MCF 10A (cell line): ENCODE measurements around the gene MNX1. TPM values are rescaled to one million over a fixed set of nuclear protein-coding genes. Genes with fewer than 3 reads are reported as not detected.

ENCODE experiments used
- BruUV-seq: library from RNA; stranded (reverse); fragments of 400-500 nt; replicated peaks from 2 replicates; lab custom pipeline; 2021; lab: Mats Ljungman, UMichigan
- CTCF ChIA-PET: fragments of 300-600 bp; sonication (Branson Sonifier 250); formaldehyde crosslinking; extraction: SDS; loops from one replicate; lab custom pipeline; 2021; ENCODE audit warnings: antibody characterized with exemption, inconsistent platforms; lab: Yijun Ruan, JAX
- POLR2A ChIA-PET: fragments of 300-600, 350-650 bp; sonication (Branson Sonifier 250); formaldehyde crosslinking; extraction: SDS; loops from one replicate; lab custom pipeline; 2020; ENCODE audit warnings: antibody characterized with exemption, inconsistent platforms; lab: Yijun Ruan, JAX
- DNase-seq: peaks from one replicate; pipeline ENCODE4 v3.0.0-alpha.2; 2018; ENCODE audit not compliant: unreplicated experiment
- H3K27ac Mint-ChIP-seq: one replicate; pipeline ENCODE4 v1.8.0; 2022; ENCODE audit warnings: mild to moderate bottlenecking, low read depth, mixed read lengths; ENCODE audit not compliant: unreplicated experiment
- H3K27me3 Mint-ChIP-seq: one replicate; pipeline ENCODE4 v1.8.0; 2022; ENCODE audit warnings: mixed read lengths; ENCODE audit not compliant: insufficient read depth, unreplicated experiment
- H3K36me3 Mint-ChIP-seq: one replicate; pipeline ENCODE4 v1.8.0; 2022; ENCODE audit warnings: mild to moderate bottlenecking, moderate library complexity, mixed read lengths; ENCODE audit not compliant: insufficient read depth, unreplicated experiment
- H3K4me1 Mint-ChIP-seq: one replicate; pipeline ENCODE4 v1.8.0; 2022; ENCODE audit warnings: mixed read lengths; ENCODE audit not compliant: insufficient read depth, unreplicated experiment
- H3K4me3 Mint-ChIP-seq: one replicate; pipeline ENCODE4 v1.8.0; 2022; ENCODE audit warnings: mild to moderate bottlenecking, moderate library complexity, mixed read lengths; ENCODE audit not compliant: unreplicated experiment
- H3K9me3 Mint-ChIP-seq: one replicate; pipeline ENCODE4 v1.8.0; 2022; ENCODE audit warnings: mixed read lengths; ENCODE audit not compliant: unreplicated experiment
- CTCF ChIP-seq: fragments of 200-600 bp; IDR thresholded peaks from one replicate; pipeline ENCODE4 v1.8.0; 2022; ENCODE audit warnings: antibody characterized with exemption, mild to moderate bottlenecking; ENCODE audit not compliant: unreplicated experiment
- intact Hi-C: fragments of 100-400 bp; cut with micrococcal nuclease; formaldehyde crosslinking; loops from 2 replicates; pipeline ENCODE4 v1.14.1; 2022
- total RNA-seq: library from RNA; stranded (reverse); gene quantifications from 2 replicates; pipeline ENCODE4 v1.2.3, GENCODE V29; 2022

Gene MNX1
- total RNA-seq, 1 experiment from 2014 or later, result 0.47 TPM

GRCh38 chr7:156963472-156963871 is 47.0 kb downstream of the MNX1 start:
- ChIA-PET CTCF (no interaction called here), POLR2A (interaction anchor here (0.7 kb wide), 1 partner anchor 289 kb away, joined by 3 read pairs; no protein-coding TSS in a partner anchor)
- no peak for DNase-seq
- Mint-ChIP-seq H3K4me3 (no peak overlapping the region), H3K9me3 (no peaks in the 10 kb centered on the region), H3K4me1 (peaks cover 6% of the 10 kb centered on the region), H3K36me3 (peaks cover 95% of the 10 kb centered on the region), H3K27ac (no peak overlapping the region), H3K27me3 (no peaks in the 10 kb centered on the region)
- intact Hi-C loops, result no loop called here
- no peak for TF ChIP-seq CTCF
- no TSS peak for BruUV-seq

DNA sequence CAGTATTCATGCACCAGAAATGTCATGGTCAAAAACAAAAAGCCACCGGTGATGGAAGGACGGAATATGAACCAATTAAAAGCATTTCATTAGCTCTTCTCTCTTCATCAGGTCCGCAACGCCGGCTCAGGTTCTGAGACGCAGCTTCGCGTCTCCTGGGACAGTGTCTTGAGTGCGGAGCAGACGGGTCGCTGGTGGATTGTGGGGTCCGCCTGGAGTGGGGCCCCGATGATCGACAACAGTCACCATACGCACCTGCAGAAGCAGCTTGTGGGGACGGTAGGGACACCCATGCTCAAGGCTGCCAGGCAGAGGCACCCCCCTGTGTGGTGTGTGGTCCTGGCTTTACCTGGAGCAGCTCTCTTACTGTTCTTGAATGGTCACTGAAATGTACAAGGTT is 47.6 kb downstream of the MNX1 start:
- Mint-ChIP-seq H3K4me1 (peaks cover 6% of the 10 kb centered on the region), H3K27ac (no peak overlapping the region), H3K4me3 (no peak overlapping the region), H3K36me3 (peaks cover 95% of the 10 kb centered on the region), H3K9me3 (no peaks in the 10 kb centered on the region), H3K27me3 (no peaks in the 10 kb centered on the region)
- intact Hi-C loops, result no loop called here
- BruUV-seq, result no TSS peak
- ChIA-PET POLR2A (interaction anchor here (0.7 kb wide), 1 partner anchor 289 kb away, joined by 3 read pairs; no protein-coding TSS in a partner anchor), CTCF (no interaction called here)
- no peak for DNase-seq
- no peak for TF ChIP-seq CTCF

- no peak overlapping the region for H3K4me3 Mint-ChIP-seq
- peaks cover 6% of the 10 kb centered on the region for H3K4me1 Mint-ChIP-seq
- H3K9me3 Mint-ChIP-seq, result no peaks in the 10 kb centered on the region
- H3K27ac Mint-ChIP-seq, result no peak overlapping the region
- CTCF ChIA-PET, result interaction anchor here (1.1 kb wide), 1 partner anchor 10 kb away, joined by 3 read pairs; no protein-coding TSS in a partner anchor
- POLR2A ChIA-PET, result no interaction called here
- BruUV-seq, result no TSS peak
- no peak for TF ChIP-seq CTCF
- no peaks in the 10 kb centered on the region for H3K27me3 Mint-ChIP-seq
- peaks cover 95% of the 10 kb centered on the region for H3K36me3 Mint-ChIP-seq
- DNase-seq, result no peak
- intact Hi-C loops, result no loop called here
These were observed 48.3 kb downstream of the MNX1 start for GRCh38 chr7:156962145-156962544.

DNA sequence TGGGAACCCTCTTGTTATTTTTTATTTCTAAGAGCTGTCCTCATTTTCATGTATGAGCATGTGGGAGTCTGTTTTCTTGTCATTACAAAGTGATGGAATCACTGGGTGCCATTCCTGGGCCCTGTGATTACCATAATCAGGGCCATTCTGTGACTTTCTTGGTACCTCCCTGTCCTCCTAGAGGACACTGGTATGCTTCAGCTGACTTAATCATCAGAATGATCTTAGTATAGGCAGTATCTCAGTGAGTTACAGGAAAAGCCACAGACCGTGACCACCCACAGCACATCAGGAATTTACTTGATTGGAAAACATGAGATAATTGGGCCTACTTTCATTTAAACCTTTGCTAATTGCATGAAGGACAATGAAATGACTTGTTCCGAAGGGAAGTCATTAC is 53.7 kb downstream of the MNX1 start:
- no peak for DNase-seq
- ChIA-PET CTCF (interaction anchor here (1.7 kb wide), 1 partner anchor 13 kb away, joined by 8 read pairs; no protein-coding TSS in a partner anchor), POLR2A (interaction anchor here (0.5 kb wide), 1 partner anchor 10 kb away, joined by 3 read pairs; no protein-coding TSS in a partner anchor)
- no TSS peak for BruUV-seq
- TF ChIP-seq CTCF, result no peak
- peaks cover 17% of the 10 kb centered on the region for H3K4me1 Mint-ChIP-seq
- peaks cover 94% of the 10 kb centered on the region for H3K36me3 Mint-ChIP-seq
- intact Hi-C loops, result no loop called here
- no peak overlapping the region for H3K4me3 Mint-ChIP-seq
- H3K9me3 Mint-ChIP-seq, result no peaks in the 10 kb centered on the region
- H3K27ac Mint-ChIP-seq, result no peak overlapping the region
- no peaks in the 10 kb centered on the region for H3K27me3 Mint-ChIP-seq
